GM12892 (cell line): Measurements from ENCODE around the gene BRF1.

Experiments
- POLR2A ChIP-seq: IDR thresholded peaks from 2 replicates; pipeline ENCODE4 v1.6.1; 2011; ENCODE audit warnings: low read depth, low read length, control low read depth
- POLR2AphosphoS5 ChIP-seq: IDR thresholded peaks from 2 replicates; pipeline ENCODE4 v1.6.1; 2011; ENCODE audit warnings: low read depth, low read length, control low read depth
- TAF1 ChIP-seq: IDR thresholded peaks from 2 replicates; pipeline ENCODE4 v1.6.1; 2011; ENCODE audit warnings: low read depth, mild to moderate bottlenecking, control low read depth, low read length, borderline replicate concordance

DNA sequence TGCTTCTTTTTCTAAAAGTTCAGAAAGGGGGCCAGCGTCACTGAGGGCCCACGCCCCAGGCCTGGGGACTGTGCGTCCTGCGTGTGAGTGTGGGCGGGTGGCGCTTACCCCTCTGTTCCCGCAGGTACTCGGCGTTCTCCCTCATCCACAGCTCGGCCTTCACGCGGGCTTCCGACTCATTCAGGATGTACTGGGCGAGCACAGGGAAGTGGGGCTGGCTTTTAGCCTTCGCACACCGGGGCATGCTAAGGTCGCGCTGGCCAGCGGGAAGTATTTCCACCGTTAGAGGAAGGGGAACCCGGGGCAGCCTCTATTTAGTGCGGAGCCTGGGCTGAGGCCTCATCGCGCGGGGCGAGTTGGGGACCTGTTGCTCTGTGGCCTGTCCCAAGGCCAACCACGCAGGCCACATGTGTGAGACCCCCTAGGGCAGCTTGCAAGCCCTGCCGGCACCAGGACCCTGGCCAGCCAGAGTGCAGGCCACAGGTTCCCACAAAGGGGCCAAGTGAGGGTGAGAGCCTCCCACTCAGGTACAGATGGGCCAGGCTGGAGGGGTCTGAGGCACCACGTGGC lies 81.7 kb downstream of the BRF1 start:
- TF ChIP-seq POLR2AphosphoS5 (no peak), POLR2A (no peak), TAF1 (no peak)
